Mononuclear cell (primary cell): ENCODE measurements around the gene BLVRB. TPM values are rescaled to one million over a fixed set of nuclear protein-coding genes. Genes with fewer than 3 reads are reported as not detected.

Source experiments
- total RNA-seq: library from RNA; depleted of rRNA; stranded (reverse); fragments of >200 nt; gene quantifications from one replicate; pipeline ENCODE4 v1.2.3, GENCODE V29; 2012

The BLVRB gene
- total RNA-seq, 1 donor = 39.8 TPM

Other genes with a start within 250 kb of the BLVRB start
- gene TTC9B, start 247.4 kb downstream of the BLVRB start, total RNA-seq = 0.10 TPM
- gene CCNP, start 239.1 kb downstream of the BLVRB start, total RNA-seq = not detected
- 109 TPM for gene AKT2, start 180.4 kb downstream of the BLVRB start, total RNA-seq
- gene C19orf47, start 117.3 kb downstream of the BLVRB start, total RNA-seq = 4.7 TPM
- gene PLD3, start 117.0 kb downstream of the BLVRB start, total RNA-seq = 119 TPM
- 0.10 TPM for gene HIPK4, start 75.6 kb downstream of the BLVRB start, total RNA-seq
- gene PRX, start 52.4 kb downstream of the BLVRB start, total RNA-seq = 1.0 TPM
- 16.1 TPM for gene SERTAD1, start 39.8 kb downstream of the BLVRB start, total RNA-seq
- 20.7 TPM for gene SERTAD3, start 21.4 kb downstream of the BLVRB start, total RNA-seq
- under 0.01 TPM for gene SPTBN4, start 1.3 kb upstream of the BLVRB start, total RNA-seq
- gene SHKBP1, start 111.1 kb upstream of the BLVRB start, total RNA-seq = 55.9 TPM
- 16.2 TPM for gene LTBP4, start 135.6 kb upstream of the BLVRB start, total RNA-seq
- gene NUMBL, start 224.9 kb upstream of the BLVRB start, total RNA-seq = 3.1 TPM